DMS114 treated with DMSO at 0.1 percent for 48 hours (cell line): ENCODE results near the gene PAF1.
"Not testable (repeated sequence)": the region's sequence is repeated elsewhere in the genome, so short reads cannot be mapped to it uniquely, and the experiment has no call there.

Experiments used
- DNase-seq: peaks from one replicate; lab custom pipeline; 2025; ENCODE audit not compliant: unreplicated experiment; lab: John Stamatoyannopoulos, UW

The PAF1 gene

GRCh38 chr19:39384839-39385568 lies 5.9 kb downstream of the PAF1 start:
- DNase-seq, result no peak

GRCh38 chr19:39382991-39383828 lies 7.7 kb downstream of the PAF1 start:
- DNase-seq, result no peak

GRCh38 chr19:39381910-39382611 lies 8.8 kb downstream of the PAF1 start:
- no peak for DNase-seq

- no peak for DNase-seq
Measured at GRCh38 chr19:39380521-39381502, 10.1 kb downstream of the PAF1 start.

GRCh38 chr19:39379865-39380396 lies 11.0 kb downstream of the PAF1 start:
- DNase-seq, result no peak

- not testable (repeated sequence) for DNase-seq
Measured at GRCh38 chr19:39379366-39379765, 11.5 kb downstream of the PAF1 start.

GRCh38 chr19:39377373-39378362 lies 13.2 kb downstream of the PAF1 start:
- DNase-seq, result no peak

GRCh38 chr19:39375929-39376328 lies 15.0 kb downstream of the PAF1 start:
- no peak for DNase-seq

- DNase-seq, result no peak
Measured at GRCh38 chr19:39372941-39373340, 18.0 kb downstream of the PAF1 start.

- no peak for DNase-seq
Measured at GRCh38 chr19:39372047-39372802, 18.7 kb downstream of the PAF1 start.

GRCh38 chr19:39370735-39371134 lies 20.2 kb downstream of the PAF1 start:
- no peak for DNase-seq

GRCh38 chr19:39369200-39369599 lies 21.7 kb downstream of the PAF1 start:
- no peak for DNase-seq

- DNase-seq, result no peak
Measured at GRCh38 chr19:39365531-39365930, 25.4 kb downstream of the PAF1 start.

GRCh38 chr19:39363901-39364457 lies 26.9 kb downstream of the PAF1 start:
- no peak for DNase-seq

GRCh38 chr19:39362682-39363657 lies 27.9 kb downstream of the PAF1 start:
- no peak for DNase-seq

GRCh38 chr19:39360599-39360998 lies 30.3 kb downstream of the PAF1 start:
- DNase-seq, result no peak

GRCh38 chr19:39359026-39359425 lies 31.9 kb downstream of the PAF1 start:
- DNase-seq, result no peak
